ENCODE results near the gene LDAH.
"Not testable (repeated sequence)": the region's sequence is repeated elsewhere in the genome, so short reads cannot be mapped to it uniquely, and the experiment has no call there.

Gene LDAH

GRCh38 chr2:20728114-20728758, 94.7 kb downstream of the LDAH start:
- DNase-seq (ENCODE audit: low read depth, low spot score): no peak
- H3K4me3 ChIP-seq (ENCODE audit: low read length): no peak overlapping the region

GRCh38 chr2:20726913-20727312, 96.0 kb downstream of the LDAH start:
- H3K4me3 ChIP-seq (ENCODE audit: low read length): no peak overlapping the region
- no peak for DNase-seq (ENCODE audit: low read depth, low spot score)

- DNase-seq (ENCODE audit: low read depth, low spot score): no peak
- no peak overlapping the region for H3K4me3 ChIP-seq (ENCODE audit: low read length)
Measured at GRCh38 chr2:20725782-20726181, 97.1 kb downstream of the LDAH start.

GRCh38 chr2:20724500-20725053, 98.3 kb downstream of the LDAH start:
- H3K4me3 ChIP-seq (ENCODE audit: low read length): no peak overlapping the region
- no peak for DNase-seq (ENCODE audit: low read depth, low spot score)

GRCh38 chr2:20723543-20723942, 99.4 kb downstream of the LDAH start:
- DNase-seq (ENCODE audit: low read depth, low spot score): no peak
- H3K4me3 ChIP-seq (ENCODE audit: low read length): no peak overlapping the region

- no peak overlapping the region for H3K4me3 ChIP-seq (ENCODE audit: low read length)
- DNase-seq (ENCODE audit: low read depth, low spot score): no peak
Measured at GRCh38 chr2:20722592-20723240, 100.2 kb downstream of the LDAH start.

- DNase-seq (ENCODE audit: low read depth, low spot score): no peak
- no peak overlapping the region for H3K4me3 ChIP-seq (ENCODE audit: low read length)
Measured at GRCh38 chr2:20717641-20718040, 105.3 kb downstream of the LDAH start.

- DNase-seq (ENCODE audit: low read depth, low spot score); H3K4me3 ChIP-seq (ENCODE audit: low read length): not testable (repeated sequence)
Measured at GRCh38 chr2:20716164-20716563, 106.7 kb downstream of the LDAH start.

- not testable (repeated sequence) for H3K4me3 ChIP-seq (ENCODE audit: low read length); DNase-seq (ENCODE audit: low read depth, low spot score)
Measured at GRCh38 chr2:20714412-20714811, 108.5 kb downstream of the LDAH start.

GRCh38 chr2:20713585-20713984, 109.3 kb downstream of the LDAH start:
- not testable (repeated sequence) for H3K4me3 ChIP-seq (ENCODE audit: low read length); DNase-seq (ENCODE audit: low read depth, low spot score)

- DNase-seq (ENCODE audit: low read depth, low spot score): not testable (repeated sequence)
Measured at GRCh38 chr2:20711641-20712040, 111.3 kb downstream of the LDAH start.

GRCh38 chr2:20707601-20708000, 115.3 kb downstream of the LDAH start:
- no peak overlapping the region for H3K4me3 ChIP-seq (ENCODE audit: low read length)
- no peak for DNase-seq (ENCODE audit: low read depth, low spot score)

More at GRCh38 chr2:20711641-20712040, 111.3 kb downstream of the LDAH start:
- not testable (repeated sequence) for H3K4me3 ChIP-seq (ENCODE audit: low read length)

- DNase-seq (ENCODE audit: low read depth, low spot score): no peak
- H3K4me3 ChIP-seq (ENCODE audit: low read length): no peak overlapping the region
Measured at GRCh38 chr2:20706786-20707185, 116.1 kb downstream of the LDAH start.

GRCh38 chr2:20706217-20706616, 116.7 kb downstream of the LDAH start:
- DNase-seq (ENCODE audit: low read depth, low spot score): no peak
- H3K4me3 ChIP-seq (ENCODE audit: low read length): no peak overlapping the region

GRCh38 chr2:20704886-20705285, 118.0 kb downstream of the LDAH start:
- H3K4me3 ChIP-seq (ENCODE audit: low read length): no peak overlapping the region
- no peak for DNase-seq (ENCODE audit: low read depth, low spot score)

GRCh38 chr2:20702563-20702962, 120.3 kb downstream of the LDAH start:
- no peak for DNase-seq (ENCODE audit: low read depth, low spot score)
- H3K4me3 ChIP-seq (ENCODE audit: low read length): no peak overlapping the region

- H3K4me3 ChIP-seq (ENCODE audit: low read length): no peak overlapping the region
- no peak for DNase-seq (ENCODE audit: low read depth, low spot score)
Measured at GRCh38 chr2:20698916-20699613, 123.8 kb downstream of the LDAH start.

GRCh38 chr2:20697322-20697934, 125.5 kb downstream of the LDAH start:
- H3K4me3 ChIP-seq (ENCODE audit: low read length): no peak overlapping the region
- DNase-seq (ENCODE audit: low read depth, low spot score): no peak

GRCh38 chr2:20696366-20696765, 126.5 kb downstream of the LDAH start:
- no peak overlapping the region for H3K4me3 ChIP-seq (ENCODE audit: low read length)
- DNase-seq (ENCODE audit: low read depth, low spot score): no peak

GRCh38 chr2:20693317-20693716, 129.6 kb downstream of the LDAH start:
- no peak for DNase-seq (ENCODE audit: low read depth, low spot score)
- H3K4me3 ChIP-seq (ENCODE audit: low read length): no peak overlapping the region
